GM19351 (cell line): ENCODE measurements around the gene ARHGAP12.

ENCODE experiments used
- ATAC-seq: cut with Tn5 transposase; IDR thresholded peaks from one replicate; pipeline ENCODE4 v1.9.1; 2021; ENCODE audit warnings: mild to moderate bottlenecking, moderate library complexity; ENCODE audit not compliant: unreplicated experiment

ARHGAP12 gene

GRCh38 chr10:31829776-31830175 lies 98.9 kb downstream of the ARHGAP12 start:
- ATAC-seq = no peak

- no peak for ATAC-seq
Observed at GRCh38 chr10:31823358-31823757, 105.3 kb downstream of the ARHGAP12 start.

GRCh38 chr10:31822616-31823318 lies 105.9 kb downstream of the ARHGAP12 start:
- ATAC-seq = no peak

GRCh38 chr10:31822150-31822549 lies 106.5 kb downstream of the ARHGAP12 start:
- ATAC-seq = no peak

GRCh38 chr10:31820778-31821369 lies 107.8 kb downstream of the ARHGAP12 start:
- no peak for ATAC-seq

GRCh38 chr10:31820096-31820495 lies 108.5 kb downstream of the ARHGAP12 start:
- no peak for ATAC-seq

GRCh38 chr10:31819391-31819820 lies 109.2 kb downstream of the ARHGAP12 start:
- no peak for ATAC-seq

GRCh38 chr10:31816318-31816717 lies 112.3 kb downstream of the ARHGAP12 start:
- ATAC-seq = no peak

GRCh38 chr10:31808258-31809218 lies 120.1 kb downstream of the ARHGAP12 start:
- peak; percentile 55 for ATAC-seq

GRCh38 chr10:31804352-31804810 lies 124.2 kb downstream of the ARHGAP12 start:
- no peak for ATAC-seq

- ATAC-seq = no peak
Observed at GRCh38 chr10:31803606-31804351, 124.9 kb downstream of the ARHGAP12 start.

GRCh38 chr10:31799181-31799580 lies 129.4 kb downstream of the ARHGAP12 start:
- no peak for ATAC-seq

GRCh38 chr10:31792745-31793144 lies 135.9 kb downstream of the ARHGAP12 start:
- no peak for ATAC-seq

- no peak for ATAC-seq
Observed at GRCh38 chr10:31789555-31789954, 139.1 kb downstream of the ARHGAP12 start.

GRCh38 chr10:31782701-31783100 lies 145.9 kb downstream of the ARHGAP12 start:
- ATAC-seq = no peak

GRCh38 chr10:31780717-31781116 lies 147.9 kb downstream of the ARHGAP12 start:
- no peak for ATAC-seq

- ATAC-seq = no peak
Observed at GRCh38 chr10:31778627-31779026, 150.0 kb downstream of the ARHGAP12 start.

GRCh38 chr10:31776159-31776558 lies 152.5 kb downstream of the ARHGAP12 start:
- no peak for ATAC-seq

- ATAC-seq = no peak
Observed at GRCh38 chr10:31774928-31775650, 153.5 kb downstream of the ARHGAP12 start.

- no peak for ATAC-seq
Observed at GRCh38 chr10:31774299-31774900, 154.2 kb downstream of the ARHGAP12 start.
